Measurements from ENCODE around the gene NLRC5.

Gene NLRC5

GRCh38 chr16:57009643-57010170 lies 20.4 kb downstream of the NLRC5 start:
- H3K14ac ChIP-seq (ENCODE audit: low read length in 2 of 2) = no peak overlapping the region
- H3K4me1 ChIP-seq (ENCODE audit: control insufficient read depth, insufficient read depth, low read depth, low read length) = no peaks in the 10 kb centered on the region
- H3K4me2 ChIP-seq (ENCODE audit: low read length, poor library complexity, severe bottlenecking) = no peak overlapping the region
- no peak overlapping the region for H3K9ac ChIP-seq (ENCODE audit: low read length)
- no peak overlapping the region for H2AK5ac ChIP-seq (ENCODE audit: low read length, severe bottlenecking)
- DNase-seq = no peak
- H3K79me1 ChIP-seq (replicated peaks; ENCODE audit: low read length, poor library complexity, severe bottlenecking) = no peaks in the 10 kb centered on the region
- peak overlapping the region in 1 of 2 experiments; percentile 57 for H3K18ac ChIP-seq (ENCODE audit: low read depth in 1 of 2, low read length in 2 of 2)
- WGBS = 83% methylated on average over 2 of the region's 2 CpGs
- no peak overlapping the region for H3K23ac ChIP-seq (ENCODE audit: low read length in 2 of 2)
- H3K4me3 ChIP-seq (ENCODE audit: insufficient read depth in 1 of 2, low read depth in 1 of 2, low read length in 2 of 2) = no peak overlapping the region
- H4K91ac ChIP-seq (ENCODE audit: low read length) = no peak overlapping the region
- H3K9me3 ChIP-seq (ENCODE audit: control insufficient read depth, low read length) = no peaks in the 10 kb centered on the region
- H2BK12ac ChIP-seq (ENCODE audit: low read length in 2 of 2) = no peak overlapping the region
- no peak overlapping the region for H3K4ac ChIP-seq (ENCODE audit: low read depth in 1 of 2, low read length in 2 of 2)
- H2BK120ac ChIP-seq (ENCODE audit: low read depth, low read length) = no peak overlapping the region
- H4K8ac ChIP-seq (ENCODE audit: low read length) = no peak overlapping the region
- H2BK15ac ChIP-seq (ENCODE audit: low read depth, poor library complexity, severe bottlenecking) = no peak overlapping the region
- no peak overlapping the region for H2BK5ac ChIP-seq (ENCODE audit: low read depth, low read length, poor library complexity, severe bottlenecking)
- H3K27ac ChIP-seq (ENCODE audit: low read length, poor library complexity, severe bottlenecking) = no peak overlapping the region
- peaks cover 0 to 13% of the 10 kb centered on the region in 2 experiments for H3K36me3 ChIP-seq (ENCODE audit: control insufficient read depth in 1 of 2, insufficient read depth in 2 of 2, low read depth in 1 of 2, low read length in 2 of 2)
- no peak overlapping the region for H2AFZ ChIP-seq (ENCODE audit: low read depth, low read length)
- no peaks in the 10 kb centered on the region for H3K27me3 ChIP-seq (ENCODE audit: control insufficient read depth in 1 of 2, insufficient read depth in 1 of 2, low read length in 2 of 2)

DNA sequence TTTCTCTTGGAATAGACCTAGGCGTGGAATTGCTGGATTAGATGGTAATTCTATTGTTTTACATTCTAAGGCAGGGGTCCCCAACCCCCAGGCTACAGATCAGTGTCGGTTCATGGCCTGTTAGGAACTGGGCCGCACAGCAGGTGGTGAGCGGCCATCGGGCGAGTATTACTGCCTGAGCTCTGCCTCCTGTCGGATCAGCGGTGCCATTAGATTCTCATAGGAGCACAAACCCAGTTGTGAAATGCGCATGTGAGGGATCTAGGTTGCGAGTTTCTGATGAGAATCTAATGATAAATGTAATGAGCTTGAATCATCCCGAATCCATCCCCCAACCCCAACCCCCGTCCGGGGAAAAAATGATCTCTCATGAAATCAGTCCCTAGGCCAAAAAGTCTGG lies 23.0 kb downstream of the NLRC5 start:
- no peaks in the 10 kb centered on the region for H3K9me3 ChIP-seq (ENCODE audit: control insufficient read depth, low read length)
- no peak for DNase-seq
- H3K27me3 ChIP-seq (ENCODE audit: control insufficient read depth in 1 of 2, insufficient read depth in 1 of 2, low read length in 2 of 2) = no peaks in the 10 kb centered on the region
- H2BK120ac ChIP-seq (ENCODE audit: low read depth, low read length) = no peak overlapping the region
- H2BK12ac ChIP-seq (ENCODE audit: low read length in 2 of 2) = no peak overlapping the region
- H2AFZ ChIP-seq (ENCODE audit: low read depth, low read length) = no peak overlapping the region
- H3K36me3 ChIP-seq (ENCODE audit: control insufficient read depth in 1 of 2, insufficient read depth in 2 of 2, low read depth in 1 of 2, low read length in 2 of 2) = peaks cover 0 to 23% of the 10 kb centered on the region in 2 experiments
- H3K4me2 ChIP-seq (ENCODE audit: low read length, poor library complexity, severe bottlenecking) = no peak overlapping the region
- H2AK5ac ChIP-seq (ENCODE audit: low read length, severe bottlenecking) = no peak overlapping the region
- H4K8ac ChIP-seq (ENCODE audit: low read length) = no peak overlapping the region
- no peaks in the 10 kb centered on the region for H3K79me1 ChIP-seq (replicated peaks; ENCODE audit: low read length, poor library complexity, severe bottlenecking)
- no peaks in the 10 kb centered on the region for H3K4me1 ChIP-seq (ENCODE audit: control insufficient read depth, insufficient read depth, low read depth, low read length)
- WGBS = 84% methylated on average over 9 of the region's 13 CpGs
- no peak overlapping the region for H3K23ac ChIP-seq (ENCODE audit: low read length in 2 of 2)
- no peak overlapping the region for H3K27ac ChIP-seq (ENCODE audit: low read length, poor library complexity, severe bottlenecking)
- H3K14ac ChIP-seq (ENCODE audit: low read length in 2 of 2) = no peak overlapping the region
- H4K91ac ChIP-seq (ENCODE audit: low read length) = no peak overlapping the region
- no peak overlapping the region for H3K4me3 ChIP-seq (ENCODE audit: insufficient read depth in 1 of 2, low read depth in 1 of 2, low read length in 2 of 2)
- no peak overlapping the region for H2BK15ac ChIP-seq (ENCODE audit: low read depth, poor library complexity, severe bottlenecking)
- no peak overlapping the region for H3K4ac ChIP-seq (ENCODE audit: low read depth in 1 of 2, low read length in 2 of 2)
- no peak overlapping the region for H3K9ac ChIP-seq (ENCODE audit: low read length)
- no peak overlapping the region for H3K18ac ChIP-seq (ENCODE audit: low read depth in 1 of 2, low read length in 2 of 2)
- H2BK5ac ChIP-seq (ENCODE audit: low read depth, low read length, poor library complexity, severe bottlenecking) = no peak overlapping the region

DNA sequence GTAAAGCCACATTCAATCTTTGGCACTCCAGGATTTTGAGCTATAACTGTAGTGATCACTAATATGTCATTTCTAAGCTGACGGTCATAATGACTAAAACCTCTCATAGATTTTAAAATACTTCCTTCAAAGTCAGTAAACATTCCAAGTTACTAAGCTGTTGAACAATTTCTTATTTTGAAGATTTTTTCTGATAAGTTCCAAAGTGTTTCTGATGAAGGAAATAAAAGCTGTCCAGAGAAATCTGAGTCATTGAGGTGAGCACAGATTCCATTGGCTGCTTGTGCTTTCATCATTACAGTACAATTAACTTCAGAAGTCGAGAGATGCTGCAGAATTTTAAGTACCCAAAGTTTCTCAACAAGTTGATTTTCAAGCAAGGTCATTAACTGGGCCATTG lies 23.9 kb downstream of the NLRC5 start:
- Histone ChIP-seq H3K23ac (ENCODE audit: low read length in 2 of 2) (no peak overlapping the region), H3K18ac (ENCODE audit: low read depth in 1 of 2, low read length in 2 of 2) (no peak overlapping the region), H2AFZ (ENCODE audit: low read depth, low read length) (no peak overlapping the region), H3K4me2 (ENCODE audit: low read length, poor library complexity, severe bottlenecking) (no peak overlapping the region), H4K8ac (ENCODE audit: low read length) (no peak overlapping the region), H3K4me1 (ENCODE audit: control insufficient read depth, insufficient read depth, low read depth, low read length) (no peaks in the 10 kb centered on the region), H3K4me3 (ENCODE audit: insufficient read depth in 1 of 2, low read depth in 1 of 2, low read length in 2 of 2) (no peak overlapping the region), H3K14ac (ENCODE audit: low read length in 2 of 2) (no peak overlapping the region), H3K27me3 (ENCODE audit: control insufficient read depth in 1 of 2, insufficient read depth in 1 of 2, low read length in 2 of 2) (no peaks in the 10 kb centered on the region), H2BK120ac (ENCODE audit: low read depth, low read length) (no peak overlapping the region), H2BK15ac (ENCODE audit: low read depth, poor library complexity, severe bottlenecking) (no peak overlapping the region), H3K9me3 (ENCODE audit: control insufficient read depth, low read length) (no peaks in the 10 kb centered on the region), H4K91ac (ENCODE audit: low read length) (no peak overlapping the region), H3K9ac (ENCODE audit: low read length) (peak overlapping the region; percentile 34), H2AK5ac (ENCODE audit: low read length, severe bottlenecking) (no peak overlapping the region), H3K27ac (ENCODE audit: low read length, poor library complexity, severe bottlenecking) (no peak overlapping the region), H2BK5ac (ENCODE audit: low read depth, low read length, poor library complexity, severe bottlenecking) (no peak overlapping the region), H3K36me3 (ENCODE audit: control insufficient read depth in 1 of 2, insufficient read depth in 2 of 2, low read depth in 1 of 2, low read length in 2 of 2) (peaks cover 1 to 31% of the 10 kb centered on the region in 2 experiments), H2BK12ac (ENCODE audit: low read length in 2 of 2) (no peak overlapping the region), H3K79me1 (replicated peaks; ENCODE audit: low read length, poor library complexity, severe bottlenecking) (no peaks in the 10 kb centered on the region), H3K4ac (ENCODE audit: low read depth in 1 of 2, low read length in 2 of 2) (no peak overlapping the region)
- 50% methylated on average over 1 of the region's 2 CpGs for WGBS
- no peak for DNase-seq

GRCh38 chr16:57013902-57014301 lies 24.5 kb downstream of the NLRC5 start:
- no peaks in the 10 kb centered on the region for H3K4me1 ChIP-seq (ENCODE audit: control insufficient read depth, insufficient read depth, low read depth, low read length)
- no peak overlapping the region for H3K18ac ChIP-seq (ENCODE audit: low read depth in 1 of 2, low read length in 2 of 2)
- H2BK12ac ChIP-seq (ENCODE audit: low read length in 2 of 2) = no peak overlapping the region
- peak overlapping the region; percentile 63 for H3K9ac ChIP-seq (ENCODE audit: low read length)
- no peak overlapping the region for H4K8ac ChIP-seq (ENCODE audit: low read length)
- no peak overlapping the region for H2BK5ac ChIP-seq (ENCODE audit: low read depth, low read length, poor library complexity, severe bottlenecking)
- H2AK5ac ChIP-seq (ENCODE audit: low read length, severe bottlenecking) = no peak overlapping the region
- H3K27me3 ChIP-seq (ENCODE audit: control insufficient read depth in 1 of 2, insufficient read depth in 1 of 2, low read length in 2 of 2) = no peaks in the 10 kb centered on the region
- no peak overlapping the region for H3K4ac ChIP-seq (ENCODE audit: low read depth in 1 of 2, low read length in 2 of 2)
- H3K14ac ChIP-seq (ENCODE audit: low read length in 2 of 2) = no peak overlapping the region
- no peak overlapping the region for H3K4me2 ChIP-seq (ENCODE audit: low read length, poor library complexity, severe bottlenecking)
- no peak overlapping the region for H2BK120ac ChIP-seq (ENCODE audit: low read depth, low read length)
- 100% methylated on average over 1 of the region's 2 CpGs for WGBS
- no peak overlapping the region for H4K91ac ChIP-seq (ENCODE audit: low read length)
- H3K23ac ChIP-seq (ENCODE audit: low read length in 2 of 2) = no peak overlapping the region
- H3K79me1 ChIP-seq (replicated peaks; ENCODE audit: low read length, poor library complexity, severe bottlenecking) = no peaks in the 10 kb centered on the region
- no peak overlapping the region for H3K4me3 ChIP-seq (ENCODE audit: insufficient read depth in 1 of 2, low read depth in 1 of 2, low read length in 2 of 2)
- no peaks in the 10 kb centered on the region for H3K9me3 ChIP-seq (ENCODE audit: control insufficient read depth, low read length)
- H3K36me3 ChIP-seq (ENCODE audit: control insufficient read depth in 1 of 2, insufficient read depth in 2 of 2, low read depth in 1 of 2, low read length in 2 of 2) = peaks cover 4 to 38% of the 10 kb centered on the region in 2 experiments
- H3K27ac ChIP-seq (ENCODE audit: low read length, poor library complexity, severe bottlenecking) = no peak overlapping the region
- H2AFZ ChIP-seq (ENCODE audit: low read depth, low read length) = no peak overlapping the region
- no peak for DNase-seq
- H2BK15ac ChIP-seq (ENCODE audit: low read depth, poor library complexity, severe bottlenecking) = no peak overlapping the region
